HUES48 (cell line): ENCODE data around the gene CDH19.

Experiments
- H3K27ac ChIP-seq: one replicate; pipeline ENCODE4 v1.7.0; 2013; ENCODE audit warnings: low read depth, low read length, inconsistent platforms
- H3K27me3 ChIP-seq: 2 replicates; pipeline ENCODE4 v1.6.1; 2013; ENCODE audit warnings: mild to moderate bottlenecking, low read length; ENCODE audit not compliant: control insufficient read depth, insufficient read depth
- H3K36me3 ChIP-seq: 2 replicates; pipeline ENCODE4 v1.6.1; 2013; ENCODE audit warnings: low read length; ENCODE audit not compliant: control insufficient read depth, insufficient read depth
- H3K4me1 ChIP-seq: 2 replicates; pipeline ENCODE4 v1.6.1; 2013; ENCODE audit warnings: mild to moderate bottlenecking, low read length; ENCODE audit not compliant: control insufficient read depth, insufficient read depth
- H3K4me3 ChIP-seq: 2 replicates; pipeline ENCODE4 v1.5.1; 2013; ENCODE audit warnings: mild to moderate bottlenecking, low read depth, low read length
- H3K9ac ChIP-seq: 2 replicates; pipeline ENCODE4 v1.6.1; 2013; ENCODE audit warnings: mild to moderate bottlenecking, low read depth, low read length, moderate library complexity
- H3K9me3 ChIP-seq: 2 replicates; pipeline ENCODE4 v1.6.1; 2013; ENCODE audit warnings: low read length; ENCODE audit not compliant: control insufficient read depth, insufficient read depth

CDH19 gene

DNA sequence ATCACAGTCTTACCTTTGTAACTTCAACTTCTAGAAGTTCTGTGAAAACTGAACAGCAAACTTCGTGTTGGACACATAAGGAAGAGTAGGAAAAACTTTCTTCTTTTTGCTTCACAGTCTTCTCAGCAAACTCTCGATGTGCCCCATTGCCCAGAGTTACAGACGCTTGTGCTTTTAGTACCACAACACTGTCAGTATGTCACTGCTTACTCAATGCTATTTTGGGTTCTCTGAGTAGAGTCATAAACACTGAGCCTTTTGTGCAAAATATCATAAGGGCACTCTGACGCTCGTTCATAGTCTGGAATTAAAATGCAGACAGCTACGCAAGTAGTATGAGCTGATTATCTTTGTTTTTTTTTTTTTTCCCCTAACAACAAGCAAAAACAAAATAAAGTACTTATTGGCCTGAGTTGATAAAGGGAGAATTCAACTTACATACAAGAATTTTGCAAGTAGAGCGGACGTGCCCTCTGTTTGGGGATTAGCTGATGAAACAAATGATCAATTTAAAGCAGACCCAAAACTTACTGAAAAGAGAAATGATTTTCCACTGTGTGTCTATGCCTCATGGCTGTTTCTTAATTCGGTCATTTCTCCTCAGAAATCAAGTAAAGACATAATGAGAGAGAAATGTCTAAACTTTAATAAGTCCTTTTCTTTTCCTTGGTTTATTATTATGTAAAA lies at the start of gene CDH19:
CDH19 (minus strand) TSS at position 150 of the 687 bp plus-strand sequence. CDS start 31,886 bp downstream, outside the sequence.
- no peak within 1 kb of the TSS for H3K4me3 ChIP-seq
- H3K27me3 ChIP-seq = no peaks in the 10 kb centered on the region
- no peaks in the 10 kb centered on the region for H3K9me3 ChIP-seq
- H3K4me1 ChIP-seq = no peaks in the 10 kb centered on the region
- H3K27ac ChIP-seq = no peak within 1 kb of the TSS
- H3K9ac ChIP-seq = no peak within 1 kb of the TSS
- no peaks in the 10 kb centered on the region for H3K36me3 ChIP-seq

DNA sequence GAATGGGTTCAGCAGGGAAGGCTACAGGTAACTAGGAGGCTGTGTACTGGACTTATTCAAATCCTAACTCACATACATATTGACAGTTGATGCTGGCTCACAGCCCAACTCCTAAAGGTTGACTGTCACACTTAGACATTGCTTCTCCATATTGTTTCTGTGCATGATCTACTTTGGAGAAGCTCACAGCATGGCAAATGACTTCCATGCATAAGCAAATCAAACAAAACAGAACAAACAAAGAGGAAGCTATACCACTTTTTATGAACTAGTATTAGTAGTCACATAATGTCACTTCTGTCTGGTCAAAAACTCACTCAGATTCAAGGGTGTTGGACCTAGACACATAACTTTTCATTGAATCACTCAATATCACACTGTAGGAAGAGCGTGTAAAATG lies 43.8 kb upstream of the CDH19 start:
- H3K4me3 ChIP-seq = no peak overlapping the region
- no peak overlapping the region for H3K9ac ChIP-seq
- H3K27ac ChIP-seq = no peak overlapping the region
- no peaks in the 10 kb centered on the region for H3K9me3 ChIP-seq
- no peaks in the 10 kb centered on the region for H3K27me3 ChIP-seq
- peaks cover 25% of the 10 kb centered on the region for H3K4me1 ChIP-seq
- no peaks in the 10 kb centered on the region for H3K36me3 ChIP-seq

DNA sequence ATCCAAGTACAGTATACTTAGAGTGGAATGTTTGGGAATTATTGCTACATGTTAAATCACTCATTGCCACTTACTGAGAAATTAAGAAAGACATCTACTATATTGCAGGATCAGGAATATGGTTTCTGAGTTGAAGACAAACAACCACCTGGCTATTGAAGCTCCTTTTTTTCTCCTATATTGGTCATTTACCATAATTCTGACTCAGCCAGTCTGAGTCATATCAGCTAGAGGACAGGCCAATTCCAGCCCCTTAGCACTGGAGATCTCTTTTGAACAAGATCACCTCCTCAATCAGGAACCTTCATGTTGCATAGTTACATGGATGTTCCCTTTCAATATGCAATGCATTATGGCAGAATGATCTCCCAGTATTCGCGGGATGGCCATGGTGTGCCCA lies 42.7 kb upstream of the CDH19 start:
- peaks cover 25% of the 10 kb centered on the region for H3K4me1 ChIP-seq
- H3K27ac ChIP-seq = no peak overlapping the region
- H3K4me3 ChIP-seq = no peak overlapping the region
- H3K9me3 ChIP-seq = no peaks in the 10 kb centered on the region
- no peaks in the 10 kb centered on the region for H3K27me3 ChIP-seq
- no peaks in the 10 kb centered on the region for H3K36me3 ChIP-seq
- H3K9ac ChIP-seq = no peak overlapping the region

DNA sequence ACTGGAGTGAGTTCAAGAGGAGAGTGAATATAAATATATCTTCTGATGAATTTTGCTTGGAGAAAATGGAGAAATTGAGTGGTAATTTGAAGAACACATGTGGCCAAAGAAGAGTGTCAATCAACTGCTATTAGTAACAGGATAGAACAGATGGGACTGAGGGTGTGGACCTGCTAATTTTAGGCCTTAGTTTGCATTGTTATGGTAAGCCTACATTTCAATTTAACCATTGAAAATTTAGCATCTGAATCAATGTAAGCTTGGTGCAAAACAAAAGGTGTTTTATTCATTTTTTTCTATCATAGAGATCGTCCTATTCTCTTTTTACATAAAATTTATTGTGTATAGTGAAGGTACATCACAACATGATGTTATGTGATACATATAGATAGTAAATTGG lies 42.1 kb upstream of the CDH19 start:
- no peaks in the 10 kb centered on the region for H3K27me3 ChIP-seq

DNA sequence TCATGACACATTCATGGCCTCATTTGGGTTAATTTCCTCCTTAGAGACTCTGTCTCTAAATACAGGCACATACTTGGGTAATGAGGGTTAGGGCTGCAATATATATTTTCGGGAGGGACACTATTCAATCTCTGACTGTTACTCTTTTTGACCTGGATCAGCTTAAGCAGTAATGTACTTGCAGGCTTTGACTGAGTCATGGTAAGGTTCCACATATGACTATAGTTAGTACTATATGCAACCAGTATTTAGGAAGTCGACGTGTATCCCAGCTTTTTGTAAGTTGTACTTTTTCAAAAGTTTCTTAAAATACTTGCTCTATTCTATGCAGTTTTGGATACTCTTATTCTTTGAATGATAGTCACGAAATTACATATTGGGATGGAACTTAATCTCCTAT lies 37.2 kb upstream of the CDH19 start:
- peaks cover 12% of the 10 kb centered on the region for H3K4me1 ChIP-seq
- H3K9ac ChIP-seq = no peak overlapping the region
- H3K27me3 ChIP-seq = no peaks in the 10 kb centered on the region
- H3K4me3 ChIP-seq = no peak overlapping the region
- H3K36me3 ChIP-seq = no peaks in the 10 kb centered on the region
- no peaks in the 10 kb centered on the region for H3K9me3 ChIP-seq
- no peak overlapping the region for H3K27ac ChIP-seq

More for the DNA sequence above, 42.1 kb upstream of the CDH19 start:
- Histone ChIP-seq H3K9ac (no peak overlapping the region), H3K27ac (peak overlapping the region; percentile 18), H3K4me3 (no peak overlapping the region), H3K36me3 (no peaks in the 10 kb centered on the region), H3K9me3 (no peaks in the 10 kb centered on the region), H3K4me1 (peaks cover 25% of the 10 kb centered on the region)

DNA sequence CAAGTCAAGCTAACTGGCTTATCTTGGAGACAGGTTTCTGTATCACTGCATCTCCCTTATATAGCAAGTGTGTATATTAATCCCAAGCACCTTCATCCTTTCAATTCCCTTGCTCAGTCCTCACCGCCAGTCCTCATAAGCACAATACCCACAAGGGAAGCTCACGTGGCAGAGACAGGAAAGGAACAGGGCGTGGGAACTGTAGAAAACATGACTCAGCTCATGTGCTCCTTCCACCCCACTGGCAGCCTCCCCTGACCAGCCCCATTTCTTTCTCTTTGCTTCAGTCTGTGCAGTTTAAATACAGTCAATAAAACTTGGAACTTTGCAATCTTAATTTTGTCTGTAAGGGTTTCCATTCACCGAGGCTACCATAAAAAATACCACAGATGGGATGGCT lies 36.5 kb upstream of the CDH19 start:
- no peak overlapping the region for H3K27ac ChIP-seq
- H3K4me1 ChIP-seq = peaks cover 6% of the 10 kb centered on the region
- H3K9ac ChIP-seq = no peak overlapping the region
- H3K9me3 ChIP-seq = no peaks in the 10 kb centered on the region
- H3K36me3 ChIP-seq = no peaks in the 10 kb centered on the region
- H3K4me3 ChIP-seq = no peak overlapping the region
- H3K27me3 ChIP-seq = no peaks in the 10 kb centered on the region

GRCh38 chr18:66638856-66639629 lies 35.2 kb upstream of the CDH19 start:
- Histone ChIP-seq H3K36me3 (no peaks in the 10 kb centered on the region), H3K4me3 (no peak overlapping the region), H3K9ac (no peak overlapping the region), H3K27ac (no peak overlapping the region), H3K27me3 (no peaks in the 10 kb centered on the region), H3K4me1 (no peaks in the 10 kb centered on the region), H3K9me3 (no peaks in the 10 kb centered on the region)

DNA sequence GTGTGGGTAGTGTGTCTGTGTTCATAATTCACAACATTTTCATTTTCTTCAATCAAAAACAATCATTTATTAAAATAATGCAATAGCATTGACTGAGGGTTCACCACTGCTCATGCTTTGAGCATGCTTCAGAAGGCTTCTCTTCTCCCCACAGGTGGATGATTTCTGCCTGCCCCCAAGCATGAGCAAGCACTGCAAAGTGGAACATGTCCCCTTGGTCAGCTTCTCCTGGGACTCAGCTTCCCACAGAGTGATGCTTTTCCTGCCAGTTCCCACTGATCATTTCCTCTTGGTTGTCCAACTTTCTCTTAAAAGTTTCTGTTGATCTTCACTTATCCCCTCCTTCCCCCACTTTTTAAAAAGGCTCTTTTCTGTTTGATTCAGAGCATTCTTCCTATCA lies 31.5 kb upstream of the CDH19 start:
- no peaks in the 10 kb centered on the region for H3K36me3 ChIP-seq
- no peaks in the 10 kb centered on the region for H3K27me3 ChIP-seq
- no peaks in the 10 kb centered on the region for H3K9me3 ChIP-seq
- no peaks in the 10 kb centered on the region for H3K4me1 ChIP-seq
- H3K9ac ChIP-seq = no peak overlapping the region
- H3K4me3 ChIP-seq = no peak overlapping the region
- H3K27ac ChIP-seq = no peak overlapping the region

- no peak overlapping the region for H3K4me3 ChIP-seq
- H3K9ac ChIP-seq = no peak overlapping the region
- H3K36me3 ChIP-seq = no peaks in the 10 kb centered on the region
- no peak overlapping the region for H3K27ac ChIP-seq
- H3K27me3 ChIP-seq = no peaks in the 10 kb centered on the region
- H3K9me3 ChIP-seq = no peaks in the 10 kb centered on the region
- no peaks in the 10 kb centered on the region for H3K4me1 ChIP-seq
These were observed 28.9 kb upstream of the CDH19 start for GRCh38 chr18:66632756-66633155.

- no peaks in the 10 kb centered on the region for H3K27me3 ChIP-seq
These were observed 26.9 kb upstream of the CDH19 start for GRCh38 chr18:66630831-66631230.

DNA sequence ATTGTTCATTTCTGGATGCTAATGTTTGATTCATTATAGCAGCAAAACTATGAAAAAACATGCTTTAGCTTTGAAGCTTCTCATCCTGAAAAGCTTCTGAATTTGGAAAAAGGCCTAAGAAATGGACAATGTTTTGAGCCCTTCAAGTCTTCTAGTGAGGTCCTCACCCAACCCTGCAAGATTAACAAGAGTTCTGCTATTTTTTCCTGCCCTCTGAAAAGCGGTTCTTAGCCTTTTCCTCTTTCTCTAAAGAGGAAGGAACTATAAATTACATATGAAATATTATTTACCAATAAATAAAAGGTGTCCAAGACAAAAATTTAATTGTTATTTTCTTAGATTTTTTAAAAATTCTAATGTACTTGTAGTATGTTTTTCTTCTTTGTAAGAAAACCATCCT lies 19.9 kb upstream of the CDH19 start:
- H3K9me3 ChIP-seq = no peaks in the 10 kb centered on the region
- no peak overlapping the region for H3K9ac ChIP-seq
- peaks cover 15% of the 10 kb centered on the region; the same call in 1 of the 2 replicates for H3K4me1 ChIP-seq
- no peaks in the 10 kb centered on the region for H3K36me3 ChIP-seq
- no peaks in the 10 kb centered on the region for H3K27me3 ChIP-seq
- no peak overlapping the region for H3K4me3 ChIP-seq
- H3K27ac ChIP-seq = no peak overlapping the region

More at GRCh38 chr18:66630831-66631230, 26.9 kb upstream of the CDH19 start:
- Histone ChIP-seq H3K27ac (no peak overlapping the region), H3K4me1 (no peaks in the 10 kb centered on the region), H3K4me3 (no peak overlapping the region), H3K9me3 (no peaks in the 10 kb centered on the region), H3K36me3 (no peaks in the 10 kb centered on the region), H3K9ac (no peak overlapping the region)
